Transverse colon (tissue), 4 donors: ENCODE measurements around the gene IMPDH1. TPM values are rescaled to one million over a fixed set of nuclear protein-coding genes. Genes with fewer than 3 reads are reported as not detected.

Experiments
- DNase-seq: peaks from one replicate; pipeline ENCODE4 v3.0.0-alpha.2; 2019
- H3K27ac ChIP-seq, 4 donors: fragments of 200-600 bp; sonication (generic); 2 replicates each; pipeline ENCODE4 v1.5.1; 2016 to 2018; ENCODE audit warnings: inconsistent platforms in 4 of 4
- H3K27me3 ChIP-seq: fragments of 200-600 bp; sonication (generic); 2 replicates; pipeline ENCODE4 v1.5.1; 2017; ENCODE audit warnings: inconsistent platforms
- H3K36me3 ChIP-seq, 4 donors: fragments of 200-600 bp; sonication (generic); 2 replicates each; pipeline ENCODE4 v1.5.1; 2017 to 2019; ENCODE audit warnings: inconsistent platforms in 4 of 4
- H3K4me1 ChIP-seq, 4 donors: fragments of 200-600 bp; sonication (generic); 2 replicates each; pipeline ENCODE4 v1.5.1; 2017 to 2020; ENCODE audit warnings: inconsistent platforms in 4 of 4
- H3K4me3 ChIP-seq, 4 donors: fragments of 200-600 bp; sonication (generic); 1 replicate in 1 of 4; 2 replicates in 3 of 4; pipeline versions ENCODE4 v1.5.1 to v1.6.1; 2017 to 2019; ENCODE audit warnings: inconsistent platforms in 4 of 4
- H3K9me3 ChIP-seq, 2 donors: fragments of 200-600 bp; sonication (generic); 2 replicates each; pipeline ENCODE4 v1.5.1; 2017 to 2019; ENCODE audit warnings: inconsistent platforms in 2 of 2
- CTCF ChIP-seq, 5 experiments: fragments of 200-600 bp in 3 of 5; fragments of 450-650 bp in 2 of 5; sonication (generic) in 3 of 5; IDR thresholded peaks; 1 replicate in 2 of 5; 2 replicates in 3 of 5; pipeline ENCODE4 v1.5.1; 2016 to 2017; ENCODE audit warnings: antibody characterized with exemption in 5 of 5, inconsistent platforms in 3 of 5, mild to moderate bottlenecking in 2 of 5, moderate library complexity in 1 of 5
- EP300 ChIP-seq: sonication (generic); formaldehyde crosslinking; IDR thresholded peaks from one replicate; pipeline ENCODE4 v1.6.1; 2017; ENCODE audit warnings: antibody characterized with exemption, low read depth
- POLR2A ChIP-seq: fragments of 450-650 bp; IDR thresholded peaks from one replicate; pipeline ENCODE4 v1.6.1; 2016; ENCODE audit warnings: antibody characterized with exemption, mild to moderate bottlenecking, moderate library complexity
- POLR2AphosphoS5 ChIP-seq, 3 donors: sonication (generic); formaldehyde crosslinking; IDR thresholded peaks; one replicate each; pipeline ENCODE4 v1.6.1; 2016; ENCODE audit warnings: antibody characterized with exemption in 3 of 3
- WGBS, 2 donors: methylation state at CpG; one replicate each; pipeline ENCODE4 v1.1.5; 2018; ENCODE audit warnings: low coverage in 1 of 2; 5-methylcytosine and 5-hydroxymethylcytosine counted together
- in situ Hi-C, 4 donors: fragments of 200-750 bp; cut with MboI; loops; one replicate each; pipeline versions ENCODE4 v1.15.0 to v1.15.1; 2017; ENCODE audit warnings: low sequenced_read_pairs in 3 of 4, low pct_ligation_motif_present in 1 of 4, low pct_unique_long_range_greater_than_20kb in 1 of 4
- intact Hi-C: fragments of 100-400 bp; cut with DNase I; formaldehyde crosslinking; loops from one replicate; pipeline ENCODE4 v1.15.1; 2023; ENCODE audit warnings: low total_unique reads
- total RNA-seq, 4 donors: library from RNA; depleted of rRNA; stranded (reverse); fragments of >200 nt; gene quantifications; one replicate each; pipeline ENCODE4 v1.1.0, GENCODE V29; 2016

The IMPDH1 gene
- total RNA-seq, 4 donors from 2014 or later, result 21.4 to 189 (median 44.2) TPM

GRCh38 chr7:128395748-128396147, 14.0 kb downstream of the IMPDH1 start:
- no peak overlapping the region for H3K4me3 ChIP-seq
- no peaks in the 10 kb centered on the region for H3K4me1 ChIP-seq

GRCh38 chr7:128394904-128395496, 14.8 kb downstream of the IMPDH1 start:
- Histone ChIP-seq H3K27ac (no peak overlapping the region), H3K27me3 (no peaks in the 10 kb centered on the region), H3K36me3 (peaks cover 0 to 10% (median 2%) of the 10 kb centered on the region in 4 donors), H3K4me1 (no peaks in the 10 kb centered on the region), H3K9me3 (no peaks in the 10 kb centered on the region), H3K4me3 (no peak overlapping the region)
- DNase-seq, result no peak
- 92% methylated on average over 12 of the region's 16 CpGs; no CpG with 5 or more reads in 1 of the 2 donors for WGBS, 2 donors
- no peak for TF ChIP-seq EP300
- no peak for TF ChIP-seq CTCF (IDR thresholded peaks at IDR 0.05)
- TF ChIP-seq POLR2A, result no peak
- no peak for TF ChIP-seq POLR2AphosphoS5 (IDR thresholded peaks at IDR 0.05)
- intact Hi-C loops (no loop called here), in situ Hi-C loops (no loop called here)

More at GRCh38 chr7:128395748-128396147, 14.0 kb downstream of the IMPDH1 start:
- 96% methylated on average over 3 of the region's 3 CpGs; no CpG with 5 or more reads in 1 of the 2 donors for WGBS, 2 donors
- Histone ChIP-seq H3K27me3 (no peaks in the 10 kb centered on the region), H3K27ac (no peak overlapping the region), H3K9me3 (no peaks in the 10 kb centered on the region), H3K36me3 (peaks cover 0 to 10% (median 2%) of the 10 kb centered on the region in 4 donors)
- TF ChIP-seq EP300 (no peak), CTCF (IDR thresholded peaks at IDR 0.05) (no peak), POLR2AphosphoS5 (IDR thresholded peaks at IDR 0.05) (no peak), POLR2A (no peak)
- in situ Hi-C loops, result no loop called here
- intact Hi-C loops, result no loop called here
- DNase-seq, result no peak

GRCh38 chr7:128393526-128394330, 16.1 kb downstream of the IMPDH1 start:
- H3K27me3 ChIP-seq, result no peaks in the 10 kb centered on the region
- TF ChIP-seq CTCF (IDR thresholded peaks at IDR 0.05), result no peak
- TF ChIP-seq EP300, result no peak
- no peak for TF ChIP-seq POLR2AphosphoS5 (IDR thresholded peaks at IDR 0.05)
- WGBS, 2 donors, result 90% methylated on average over 22 of the region's 23 CpGs; no CpG with 5 or more reads in 1 of the 2 donors
- in situ Hi-C loops (no loop called here), intact Hi-C loops (no loop called here)
- H3K9me3 ChIP-seq, result no peaks in the 10 kb centered on the region
- DNase-seq, result no peak
- H3K36me3 ChIP-seq, result peaks cover 0 to 10% (median 0%) of the 10 kb centered on the region in 4 donors
- no peak overlapping the region for H3K27ac ChIP-seq
- no peaks in the 10 kb centered on the region for H3K4me1 ChIP-seq
- no peak overlapping the region for H3K4me3 ChIP-seq

GRCh38 chr7:128392446-128393327, 17.1 kb downstream of the IMPDH1 start:
- H3K4me1 ChIP-seq, result peaks cover 0 to 4% (median 0%) of the 10 kb centered on the region in 4 donors
- 91 to 100% methylated on average over 7 to 11 of the region's 18 CpGs for WGBS, 2 donors
- TF ChIP-seq EP300 (no peak), POLR2A (no peak), POLR2AphosphoS5 (IDR thresholded peaks at IDR 0.05) (no peak), CTCF (IDR thresholded peaks at IDR 0.05) (no peak)
- no peak for DNase-seq
- H3K27me3 ChIP-seq, result peaks cover 8% of the 10 kb centered on the region
- H3K36me3 ChIP-seq, result peaks cover 0 to 6% (median 0%) of the 10 kb centered on the region in 4 donors
- in situ Hi-C loops (no loop called here), intact Hi-C loops (no loop called here)
- H3K27ac ChIP-seq, result no peak overlapping the region
- no peak overlapping the region for H3K4me3 ChIP-seq
- H3K9me3 ChIP-seq, result no peaks in the 10 kb centered on the region
